Gastroesophageal sphincter (tissue), 3 donors: ENCODE results near the gene MAPKAPK3.

Experiments used
- CTCF ChIP-seq, 4 experiments: fragments of 200-600 bp in 2 of 4; fragments of 450-650 bp in 2 of 4; sonication (generic) in 1 of 4; IDR thresholded peaks; one replicate each; pipeline ENCODE4 v1.5.1; 2017 to 2019; ENCODE audit warnings: antibody characterized with exemption in 4 of 4, mild to moderate bottlenecking in 2 of 4, moderate library complexity in 2 of 4
- EP300 ChIP-seq: sonication (generic); formaldehyde crosslinking; IDR thresholded peaks from one replicate; pipeline ENCODE4 v1.6.1; 2017; ENCODE audit warnings: antibody characterized with exemption, mild to moderate bottlenecking
- POLR2A ChIP-seq, 2 donors: fragments of 450-650 bp; IDR thresholded peaks; one replicate each; pipeline ENCODE4 v1.6.1; 2017; ENCODE audit warnings: antibody characterized with exemption in 2 of 2, mild to moderate bottlenecking in 2 of 2, moderate library complexity in 1 of 2
- POLR2AphosphoS5 ChIP-seq: sonication (generic); formaldehyde crosslinking; IDR thresholded peaks from one replicate; pipeline ENCODE4 v1.6.1; 2017; ENCODE audit warnings: antibody characterized with exemption

GRCh38 chr3:50584391-50584790 lies 32.6 kb upstream of the MAPKAPK3 start:
- TF ChIP-seq CTCF (IDR thresholded peaks at IDR 0.05) (no peak), POLR2A (IDR thresholded peaks at IDR 0.05) (no peak), EP300 (no peak), POLR2AphosphoS5 (no peak)
